WERI-Rb-1 (cell line): Measurements from ENCODE around the gene E4F1.
A peak's percentile ranks its signal among the peaks of the same experiment; 100 is the strongest.

Source experiments
- DNase-seq: peaks from one replicate; pipeline ENCODE4 v3.0.0-alpha.2; 2020
- H3K27ac ChIP-seq: fragments of 250-450 bp; sonication (Bioruptor Pico); 2 replicates; pipeline ENCODE4 v1.5.1; 2020; ENCODE audit warnings: mild to moderate bottlenecking, moderate library complexity
- H3K27me3 ChIP-seq: fragments of 250-450 bp; sonication (Bioruptor Pico); 2 replicates; pipeline ENCODE4 v1.5.1; 2021; ENCODE audit warnings: mild to moderate bottlenecking, low read depth, moderate library complexity; ENCODE audit not compliant: insufficient read depth, severe bottlenecking
- H3K36me3 ChIP-seq: fragments of 250-450 bp; sonication (Bioruptor Pico); 2 replicates; pipeline ENCODE4 v1.5.1; 2020; ENCODE audit warnings: mild to moderate bottlenecking, moderate library complexity
- H3K4me3 ChIP-seq: 2 replicates; pipeline ENCODE4 v1.5.1; 2011; ENCODE audit warnings: low read depth, mild to moderate bottlenecking, control low read depth, low read length
- H3K9me3 ChIP-seq: fragments of 250-450 bp; sonication (Bioruptor Pico); 2 replicates; pipeline ENCODE4 v1.5.1; 2021; ENCODE audit warnings: mild to moderate bottlenecking, moderate library complexity; ENCODE audit not compliant: severe bottlenecking
- CTCF ChIP-seq: IDR thresholded peaks from 2 replicates; pipeline ENCODE4 v1.5.1; 2011; ENCODE audit warnings: low read depth, mild to moderate bottlenecking, control low read depth, inconsistent platforms, low read length

The E4F1 gene

GRCh38 chr16:2235234-2235651, 11.9 kb downstream of the E4F1 start:
- Histone ChIP-seq H3K4me3 (no peak overlapping the region), H3K27me3 (no peaks in the 10 kb centered on the region), H3K36me3 (peaks cover 94% of the 10 kb centered on the region), H3K27ac (peak overlapping the region; percentile 48), H3K9me3 (no peaks in the 10 kb centered on the region)
- TF ChIP-seq CTCF: no peak
- no peak for DNase-seq

GRCh38 chr16:2235695-2236336, 12.4 kb downstream of the E4F1 start:
- peaks cover 95% of the 10 kb centered on the region for H3K36me3 ChIP-seq
- no peak for DNase-seq
- H3K27ac ChIP-seq: peak overlapping the region; percentile 48
- no peak for TF ChIP-seq CTCF
- no peak overlapping the region for H3K4me3 ChIP-seq
- H3K9me3 ChIP-seq: no peaks in the 10 kb centered on the region
- no peaks in the 10 kb centered on the region for H3K27me3 ChIP-seq

- Histone ChIP-seq H3K27me3 (no peaks in the 10 kb centered on the region), H3K27ac (peak within 1 kb of the TSS; percentile 48), H3K4me3 (no peak within 1 kb of the TSS), H3K36me3 (peaks cover 95% of the 10 kb centered on the region), H3K9me3 (no peaks in the 10 kb centered on the region)
- DNase-seq: no peak
- no peak for TF ChIP-seq CTCF
Observed at GRCh38 chr16:2236337-2237101, 13.1 kb downstream of the E4F1 start, which contains the start of gene DNASE1L2. Gene DNASE1L2 (plus strand): TSS chr16:2236444. CDS start chr16:2236817, 373 bp downstream.

- no peak for DNase-seq
- H3K36me3 ChIP-seq: peaks cover 95% of the 10 kb centered on the region
Observed at GRCh38 chr16:2237102-2237482, 13.7 kb downstream of the E4F1 start.

GRCh38 chr16:2237493-2238149, 14.2 kb downstream of the E4F1 start:
- H3K27me3 ChIP-seq: no peaks in the 10 kb centered on the region
- TF ChIP-seq CTCF: no peak
- H3K27ac ChIP-seq: no peak overlapping the region; the same call in 1 of the 2 replicates
- no peaks in the 10 kb centered on the region for H3K9me3 ChIP-seq
- H3K4me3 ChIP-seq: no peak overlapping the region
- peaks cover 95% of the 10 kb centered on the region for H3K36me3 ChIP-seq
- no peak for DNase-seq

More at GRCh38 chr16:2237102-2237482, 13.7 kb downstream of the E4F1 start:
- Histone ChIP-seq H3K4me3 (no peak overlapping the region), H3K9me3 (no peaks in the 10 kb centered on the region), H3K27ac (no peak overlapping the region), H3K27me3 (no peaks in the 10 kb centered on the region)
- no peak for TF ChIP-seq CTCF
